ENCODE data around the gene UBQLN1. TPM values are rescaled to one million over a fixed set of nuclear protein-coding genes. Genes with fewer than 3 reads are reported as not detected.
A peak's percentile ranks its signal among the peaks of the same experiment; 100 is the strongest.

The UBQLN1 gene
- total and polyA plus RNA-seq, 2 donors (not counting 1 experiment from before 2014, with no cell fraction given), result 49.8 to 101 TPM

- DNase-seq (peak; percentile 45), ATAC-seq (ENCODE audit: low read depth) (no peak)
- intact Hi-C loops (cut with micrococcal nuclease), result no loop called here
- 40% methylated on average over 1 of the region's 3 CpGs for WGBS (ENCODE audit: insufficient coverage)
- POLR2A ChIA-PET, result no interaction called here
- no peaks in the 10 kb centered on the region for H3K9me3 ChIP-seq (ENCODE audit: control extremely low read depth in 1 of 3, control insufficient read depth in 2 of 3, insufficient read depth in 1 of 3, low read length in 2 of 3)
- H3K27ac ChIP-seq (ENCODE audit: low read length in 2 of 2), result no peak overlapping the region
- H3K27me3 ChIP-seq (replicated peaks in 1 of 4; ENCODE audit: control extremely low read depth in 1 of 4, control insufficient read depth in 3 of 4, insufficient read depth in 4 of 4, low read length in 3 of 4), result no peaks in the 10 kb centered on the region
- TF ChIP-seq CTCF (IDR thresholded peaks at IDR 0.05) (peak; percentile 70), EZH2 (IDR thresholded peaks at IDR 0.05; ENCODE audit: borderline replicate concordance, insufficient read depth, low read depth, low read length, poor library complexity, severe bottlenecking) (no peak)
- CTCF ChIA-PET, result interaction anchor here (0.9 kb wide), 1 partner anchor 94 kb away, joined by 4 read pairs; no protein-coding TSS in a partner anchor
- no peak overlapping the region for H3K4me3 ChIP-seq (ENCODE audit: control extremely low read depth in 1 of 5, extremely low read depth in 1 of 5, insufficient read depth in 1 of 5, low read depth in 2 of 5, low read length in 4 of 5)
- H3K27ac Mint-ChIP-seq, result no peak overlapping the region
- H3K9me3 Mint-ChIP-seq (ENCODE audit: insufficient read depth), result no peaks in the 10 kb centered on the region
- H3K4me1 ChIP-seq (ENCODE audit: control insufficient read depth in 2 of 2, insufficient read depth in 2 of 2, low read length in 2 of 2), result no peaks in the 10 kb centered on the region
- H3K4me2 ChIP-seq (replicated peaks; ENCODE audit: low read depth, low read length, poor library complexity, severe bottlenecking), result no peak overlapping the region
- H4K20me1 ChIP-seq (ENCODE audit: control insufficient read depth, insufficient read depth, low read length, poor library complexity, severe bottlenecking), result no peaks in the 10 kb centered on the region
- no peaks in the 10 kb centered on the region for H3K79me2 ChIP-seq (ENCODE audit: control insufficient read depth, insufficient read depth, low read length)
- H3K36me3 ChIP-seq (replicated peaks in 1 of 2; ENCODE audit: control extremely low read depth in 1 of 2, control insufficient read depth in 1 of 2, extremely low read depth in 1 of 2, insufficient read depth in 2 of 2, low read length in 1 of 2), result no peaks in the 10 kb centered on the region
- no peak overlapping the region for H3K9ac ChIP-seq (ENCODE audit: low read length)
- H2AFZ ChIP-seq (ENCODE audit: insufficient read depth, low read depth, low read length, poor library complexity, severe bottlenecking), result no peak overlapping the region
- peak overlapping the region; percentile 16 for H3K4me3 Mint-ChIP-seq
- H3K27me3 Mint-ChIP-seq, result no peaks in the 10 kb centered on the region
- H3K4me1 Mint-ChIP-seq, result peaks cover 5% of the 10 kb centered on the region
Measured at GRCh38 chr9:83714329-83714728, 6.6 kb upstream of the UBQLN1 start.

DNA sequence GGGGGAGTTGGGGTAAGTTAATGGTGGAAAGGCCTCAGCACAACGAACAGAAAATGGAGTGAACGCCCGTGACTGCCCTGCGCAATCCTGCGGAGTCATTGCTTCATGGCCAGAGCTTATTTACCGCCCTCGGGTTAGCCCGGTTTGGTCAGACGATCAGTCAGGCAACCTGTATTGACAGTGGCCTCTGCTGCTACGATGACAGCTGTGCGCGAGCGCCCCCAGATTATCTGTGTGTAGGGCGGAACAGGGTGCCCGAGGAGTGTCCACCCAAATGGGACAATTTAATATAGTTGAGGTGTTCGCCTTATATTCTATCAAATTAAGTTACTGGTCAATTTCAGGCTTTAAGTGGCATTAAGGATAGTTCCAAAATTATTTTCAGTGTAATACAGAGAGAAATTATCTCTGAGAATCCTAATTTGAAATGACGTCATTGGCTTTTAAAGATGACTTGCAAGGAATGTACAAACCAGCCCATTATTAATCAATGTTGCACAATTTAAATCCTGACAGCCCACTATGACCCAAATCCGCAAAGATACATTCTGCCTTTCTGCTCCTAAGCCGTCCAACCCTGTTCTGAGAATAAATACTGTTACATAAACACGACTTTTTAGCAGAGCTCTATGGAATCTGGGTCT is 879 bp upstream of the UBQLN1 start:
- Histone ChIP-seq H3K27ac (ENCODE audit: low read length in 2 of 2) (peak overlapping the region; percentile 95 to 96), H3K9me3 (ENCODE audit: control extremely low read depth in 1 of 3, control insufficient read depth in 2 of 3, insufficient read depth in 1 of 3, low read length in 2 of 3) (peaks cover 0 to 4% (median 0%) of the 10 kb centered on the region in 3 donors), H3K4me3 (ENCODE audit: control extremely low read depth in 1 of 5, extremely low read depth in 1 of 5, insufficient read depth in 1 of 5, low read depth in 2 of 5, low read length in 4 of 5) (peak overlapping the region; percentile 75 to 95 (median 87)), H3K4me1 (ENCODE audit: control insufficient read depth in 2 of 2, insufficient read depth in 2 of 2, low read length in 2 of 2) (peaks cover 20% of the 10 kb centered on the region in 2 donors), H2AFZ (ENCODE audit: insufficient read depth, low read depth, low read length, poor library complexity, severe bottlenecking) (peak overlapping the region; percentile 85), H4K20me1 (ENCODE audit: control insufficient read depth, insufficient read depth, low read length, poor library complexity, severe bottlenecking) (peaks cover 16% of the 10 kb centered on the region), H3K36me3 (replicated peaks in 1 of 2; ENCODE audit: control extremely low read depth in 1 of 2, control insufficient read depth in 1 of 2, extremely low read depth in 1 of 2, insufficient read depth in 2 of 2, low read length in 1 of 2) (no peaks in the 10 kb centered on the region), H3K9ac (ENCODE audit: low read length) (peak overlapping the region; percentile 81), H3K4me2 (replicated peaks; ENCODE audit: low read depth, low read length, poor library complexity, severe bottlenecking) (peak overlapping the region; percentile 76), H3K27me3 (replicated peaks in 1 of 4; ENCODE audit: control extremely low read depth in 1 of 4, control insufficient read depth in 3 of 4, insufficient read depth in 4 of 4, low read length in 3 of 4) (no peaks in the 10 kb centered on the region), H3K79me2 (ENCODE audit: control insufficient read depth, insufficient read depth, low read length) (peaks cover 36% of the 10 kb centered on the region)
- H3K27ac Mint-ChIP-seq, result peak overlapping the region; percentile 95
- 6% methylated on average over 14 of the region's 20 CpGs for WGBS (ENCODE audit: insufficient coverage)
- DNase-seq, result no peak
- intact Hi-C loops (cut with micrococcal nuclease), result loop anchor here (1.0 to 5.0 kb wide), 6 partner anchors 36 to 272 kb away; partner anchors contain the start of genes GKAP1, HNRNPK, IDNK and KIF27
- peaks cover 2% of the 10 kb centered on the region for H3K9me3 Mint-ChIP-seq (ENCODE audit: insufficient read depth)
- H3K4me3 Mint-ChIP-seq, result peak overlapping the region; percentile 93
- H3K4me1 Mint-ChIP-seq, result peaks cover 41% of the 10 kb centered on the region
- H3K27me3 Mint-ChIP-seq, result no peaks in the 10 kb centered on the region
- peak; percentile 34 for TF ChIP-seq CTCF (IDR thresholded peaks at IDR 0.05)
- TF ChIP-seq EZH2 (IDR thresholded peaks at IDR 0.05; ENCODE audit: borderline replicate concordance, insufficient read depth, low read depth, low read length, poor library complexity, severe bottlenecking), result no peak
- POLR2A ChIA-PET, result interaction anchor here (0.8 to 2.5 kb wide), 5 partner anchors 21 to 272 kb away, joined by 3 to 17 read pairs (median 12); partner anchors contain the start of genes HNRNPK, IDNK, KIF27 and RMI1
- CTCF ChIA-PET, result interaction anchor here (0.6 to 1.7 kb wide), 8 partner anchors 11 to 374 kb away, joined by 3 to 6 read pairs (median 4); no protein-coding TSS in a partner anchor
- peak; percentile 51 for ATAC-seq (ENCODE audit: low read depth)

Data from B cell (primary cell).